Activated CD4-positive, alpha-beta T cell treated with anti-CD3 and anti-CD28 coated beads for 1 hour (primary cell): ENCODE results near the gene KCNJ6.
"Not testable (repeated sequence)": the region's sequence is repeated elsewhere in the genome, so short reads cannot be mapped to it uniquely, and the experiment has no call there.

Source experiments
- DNase-seq: peaks from one replicate; pipeline ENCODE4 v3.0.0-alpha.2; 2020

The KCNJ6 gene

DNA sequence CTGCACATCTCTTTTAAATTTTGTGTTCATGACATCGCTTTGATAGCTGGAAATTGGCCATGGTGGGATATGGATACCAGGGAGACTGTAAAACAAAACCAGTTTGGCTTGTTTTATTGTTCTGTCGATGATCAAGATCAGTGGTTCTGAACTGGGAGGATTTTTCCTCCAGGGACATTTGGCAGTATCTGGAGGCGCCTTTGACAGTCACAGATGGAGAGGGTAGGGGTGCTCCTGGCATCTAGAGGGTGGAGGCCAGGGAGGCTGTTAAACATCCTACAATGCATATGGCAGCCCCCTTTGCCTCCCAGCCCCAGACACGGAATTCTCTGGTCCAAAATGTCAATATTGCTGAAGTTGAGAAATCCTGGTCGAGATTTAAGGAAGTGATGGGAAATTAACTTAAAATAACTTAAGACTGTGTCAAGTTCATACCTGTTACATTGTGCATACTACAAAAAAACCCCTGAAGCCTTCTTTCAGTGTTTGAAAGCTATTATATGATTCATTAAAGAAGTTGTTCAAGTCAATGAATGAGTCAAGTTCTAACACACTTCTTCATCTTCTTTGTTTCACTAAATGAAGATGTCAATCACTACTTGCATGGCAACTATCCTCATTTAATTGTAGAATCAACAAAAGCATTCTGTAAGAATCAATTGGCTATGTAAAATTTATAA, 150.9 kb downstream of the KCNJ6 start:
- no peak for DNase-seq

- no peak for DNase-seq
Measured at GRCh38 chr21:37764691-37765090, 151.6 kb downstream of the KCNJ6 start.

- DNase-seq, result no peak
Measured at GRCh38 chr21:37763298-37763697, 153.0 kb downstream of the KCNJ6 start.

GRCh38 chr21:37762606-37763005, 153.7 kb downstream of the KCNJ6 start:
- no peak for DNase-seq

- DNase-seq, result not testable (repeated sequence)
Measured at GRCh38 chr21:37761406-37761805, 154.9 kb downstream of the KCNJ6 start.

DNA sequence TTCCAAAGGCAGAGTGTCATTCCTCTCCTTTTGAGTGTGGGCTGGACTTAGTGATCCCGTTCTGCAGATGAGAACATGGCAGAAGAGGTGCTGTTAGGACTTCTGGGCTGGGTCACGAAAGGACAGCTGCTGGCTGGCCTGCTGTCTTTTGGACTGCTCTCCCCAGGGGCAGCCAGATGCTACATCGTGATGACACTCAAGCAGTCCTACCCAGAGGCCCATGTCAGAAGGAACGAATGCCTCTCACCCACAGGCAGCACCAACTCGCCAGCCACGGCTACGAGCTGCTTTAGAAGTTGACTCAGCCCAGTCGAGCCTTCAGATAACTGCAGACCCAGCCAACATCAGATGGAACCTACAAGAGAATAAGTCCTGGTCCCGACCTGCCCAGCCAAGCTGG, 156.5 kb downstream of the KCNJ6 start:
- no peak for DNase-seq

DNA sequence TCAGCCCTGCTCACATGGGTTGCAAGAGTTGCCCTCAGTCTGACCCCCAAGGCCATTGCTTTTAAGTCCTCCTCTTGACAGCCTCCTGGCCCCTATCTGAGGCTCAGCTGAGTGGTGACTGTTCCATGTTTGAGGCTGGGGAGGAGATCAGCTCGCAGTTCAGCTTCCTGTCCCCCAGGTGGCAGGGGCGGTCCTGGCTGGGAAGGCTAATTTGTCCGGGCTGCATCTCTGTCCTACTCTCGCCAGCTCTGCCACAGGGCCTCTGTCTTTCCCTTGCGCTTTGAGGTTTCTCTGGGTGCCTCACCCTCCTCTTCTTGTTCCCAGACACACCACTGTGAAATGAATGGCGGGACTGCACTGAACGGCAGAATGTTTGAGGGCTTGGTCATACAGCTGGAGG, 157.3 kb downstream of the KCNJ6 start:
- DNase-seq, result no peak

- no peak for DNase-seq
Measured at GRCh38 chr21:37757606-37758376, 158.5 kb downstream of the KCNJ6 start.

DNA sequence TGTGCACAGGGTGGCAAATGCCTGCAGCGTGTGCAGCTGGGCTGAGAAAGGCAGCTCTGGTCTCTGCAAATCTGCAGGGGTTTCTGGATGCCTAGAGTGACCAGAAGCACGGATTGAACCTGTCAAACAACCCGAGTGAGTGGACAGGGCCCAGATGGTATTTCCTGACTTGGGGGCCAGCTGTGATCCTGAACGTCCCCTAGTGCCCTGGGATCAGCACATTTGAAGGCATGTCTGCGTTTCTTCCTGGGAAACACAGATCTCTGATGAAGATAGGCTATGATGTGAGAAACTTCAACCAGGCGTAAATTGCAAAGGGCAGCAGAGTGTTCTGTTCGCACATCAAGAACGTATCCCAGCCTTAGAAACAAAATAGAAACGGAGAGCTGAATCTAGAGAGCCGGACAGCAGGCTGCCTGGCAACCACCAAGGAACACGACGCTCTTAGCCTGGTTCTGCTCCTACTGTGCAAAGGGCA, 163.1 kb downstream of the KCNJ6 start:
- no peak for DNase-seq

- DNase-seq, result no peak
Measured at GRCh38 chr21:37751268-37751975, 164.8 kb downstream of the KCNJ6 start.

DNA sequence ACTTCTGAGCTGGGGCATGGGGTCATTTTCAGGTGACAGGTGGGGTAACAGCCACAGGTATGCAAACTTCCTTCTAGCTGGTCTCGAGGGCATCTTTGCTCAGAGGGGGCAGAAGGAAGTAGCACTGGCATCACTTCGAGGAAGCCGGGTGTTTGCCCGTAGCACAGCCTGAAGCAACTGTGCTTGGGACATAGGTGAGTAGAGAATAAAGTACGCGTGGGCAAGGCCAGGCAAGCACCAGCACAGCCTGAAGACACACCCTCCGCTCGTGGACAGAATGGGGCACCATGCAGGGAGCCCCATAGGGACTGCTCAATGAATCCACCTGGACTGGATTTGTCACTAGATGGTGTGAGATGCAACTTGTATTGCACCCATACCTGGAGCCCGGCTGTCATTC, 167.1 kb downstream of the KCNJ6 start:
- DNase-seq, result no peak

- no peak for DNase-seq
Measured at GRCh38 chr21:37748351-37748750, 167.9 kb downstream of the KCNJ6 start.

GRCh38 chr21:37746849-37747248, 169.4 kb downstream of the KCNJ6 start:
- DNase-seq, result no peak

- DNase-seq, result no peak
Measured at GRCh38 chr21:37744551-37744950, 171.7 kb downstream of the KCNJ6 start.

GRCh38 chr21:37742532-37742931, 173.7 kb downstream of the KCNJ6 start:
- DNase-seq, result no peak

GRCh38 chr21:37742115-37742514, 174.1 kb downstream of the KCNJ6 start:
- no peak for DNase-seq

- DNase-seq, result no peak
Measured at GRCh38 chr21:37737996-37738395, 178.3 kb downstream of the KCNJ6 start.

GRCh38 chr21:37737507-37737906, 178.8 kb downstream of the KCNJ6 start:
- no peak for DNase-seq

DNA sequence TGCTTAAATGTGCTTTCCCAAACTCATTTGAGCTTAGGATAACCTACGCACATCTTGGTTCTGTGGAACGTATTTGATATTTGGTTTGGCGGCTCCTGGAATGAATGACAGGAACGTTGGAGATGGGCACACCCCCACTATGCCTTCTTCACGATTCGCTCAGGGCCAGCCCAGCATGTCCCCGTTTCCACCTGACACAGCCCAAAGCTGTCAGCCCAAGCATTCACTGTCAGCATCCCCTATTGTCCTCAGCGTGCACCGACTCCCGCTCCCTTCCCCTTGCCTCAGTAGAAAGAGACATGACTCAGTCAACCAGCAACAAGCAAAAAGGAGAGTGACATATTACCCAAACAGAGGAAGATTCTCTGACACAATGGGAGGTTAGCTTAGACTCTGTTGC, 181.4 kb downstream of the KCNJ6 start:
- DNase-seq, result no peak

DNA sequence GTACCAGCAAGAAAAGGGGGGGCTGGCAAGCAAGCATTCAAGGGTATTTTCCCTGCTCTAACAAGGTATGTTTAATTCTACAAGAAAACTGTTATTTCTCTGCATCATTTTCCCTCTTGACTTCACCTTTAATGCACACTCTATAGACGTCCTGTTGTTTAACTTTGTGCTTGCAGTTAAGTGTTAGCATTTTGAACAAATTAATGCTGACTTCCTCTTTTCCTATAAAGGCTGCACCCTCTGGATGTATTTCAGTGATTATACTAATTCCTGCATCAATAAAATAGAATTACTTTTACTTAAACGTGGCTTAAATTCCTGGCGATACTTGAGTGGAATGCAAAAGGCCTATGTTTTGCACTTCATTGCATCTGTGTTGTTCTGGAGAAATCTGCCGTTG, 183.3 kb downstream of the KCNJ6 start:
- DNase-seq, result no peak

DNA sequence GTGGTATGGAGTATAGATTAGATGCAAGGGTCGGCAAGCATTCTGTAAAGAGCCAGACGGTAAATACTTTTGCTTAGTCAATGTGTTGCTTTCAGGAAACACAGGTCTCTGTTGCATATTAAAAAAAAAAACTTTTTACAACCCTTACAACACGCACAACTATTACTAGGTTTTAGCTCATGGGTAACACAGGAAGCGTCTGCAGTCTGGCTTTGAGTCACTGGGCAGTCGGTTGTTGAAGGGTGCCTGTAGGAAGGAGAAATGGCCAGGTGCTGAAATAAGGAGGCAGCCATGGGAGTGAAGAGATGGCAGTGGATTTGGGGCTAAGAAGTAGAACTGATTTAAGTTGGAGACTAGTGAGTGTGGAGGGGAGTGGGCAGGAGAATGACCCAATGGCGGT, 192.1 kb downstream of the KCNJ6 start:
- no peak for DNase-seq

- no peak for DNase-seq
Measured at GRCh38 chr21:37717534-37717933, 198.7 kb downstream of the KCNJ6 start.

- not testable (repeated sequence) for DNase-seq
Measured at GRCh38 chr21:37712569-37712934, 203.7 kb downstream of the KCNJ6 start.
